ENCODE measurements around the gene SHROOM2.

Gene SHROOM2

DNA sequence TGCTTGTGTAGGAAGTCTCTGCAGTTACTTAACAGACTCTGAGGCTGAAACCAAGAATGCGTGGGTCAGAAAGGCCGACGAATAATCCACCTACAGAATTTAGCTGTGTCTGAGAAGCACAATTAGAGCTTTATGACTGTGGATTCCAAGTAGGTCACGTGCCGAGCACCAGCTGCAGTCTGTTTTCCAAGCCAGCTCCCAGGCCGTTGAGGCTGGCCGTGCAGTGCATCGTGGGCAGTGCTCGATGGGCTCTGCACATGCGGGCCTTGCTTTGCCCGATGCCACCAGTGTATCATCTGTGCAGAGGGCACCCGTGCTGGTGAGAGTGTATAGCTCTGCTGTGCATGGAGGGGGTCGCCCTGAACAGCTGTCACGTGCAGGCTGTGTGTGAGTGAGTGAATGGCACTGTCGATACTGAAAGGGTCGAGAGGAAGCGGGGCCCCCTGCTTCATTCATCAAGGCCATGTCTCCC, 113.4 kb downstream of the SHROOM2 start:
- DNase-seq (ENCODE audit: low spot score): no peak

DNA sequence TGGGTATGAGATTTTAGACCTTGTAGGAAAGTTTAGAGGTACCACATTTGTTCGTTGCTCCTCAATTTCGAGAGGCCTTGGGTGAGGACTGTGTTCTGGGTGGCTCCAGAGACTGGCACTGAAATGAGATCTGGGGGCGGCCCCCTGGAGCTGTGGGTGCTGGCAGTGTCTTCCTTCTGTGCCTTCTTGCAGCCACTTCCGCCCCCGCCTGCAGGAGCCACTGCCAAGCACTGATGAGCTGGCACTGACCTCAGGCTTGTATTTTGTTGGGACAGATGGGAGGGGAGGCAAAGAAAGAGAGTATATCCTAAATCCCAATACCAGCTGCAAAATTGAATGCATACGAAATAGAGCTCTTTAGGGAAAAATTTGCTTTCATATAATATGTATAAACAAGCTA, 116.4 kb downstream of the SHROOM2 start:
- DNase-seq (ENCODE audit: low spot score): no peak

DNA sequence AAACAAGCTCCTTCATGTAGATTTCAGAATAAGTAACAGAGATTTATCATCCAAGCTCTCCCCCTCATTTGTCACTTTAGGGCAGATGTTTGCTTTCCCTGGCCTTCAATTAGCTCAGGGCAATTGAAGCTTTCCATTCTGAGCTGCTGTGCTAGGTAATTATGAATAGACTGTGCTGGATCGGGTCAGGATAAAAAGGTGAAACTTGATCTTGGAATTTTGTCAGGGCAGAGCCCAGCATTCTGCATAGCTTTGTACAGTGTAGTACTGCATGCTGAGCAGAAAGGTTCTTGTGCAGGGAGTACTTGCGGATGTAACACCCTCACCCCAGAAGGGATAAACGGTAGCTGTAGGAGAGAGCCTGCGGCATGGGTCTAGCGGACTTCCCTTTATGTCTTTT, 116.9 kb downstream of the SHROOM2 start:
- DNase-seq (ENCODE audit: low spot score): no peak

- no peak for DNase-seq (ENCODE audit: low spot score)
Measured at GRCh38 chrX:9905288-9905687, 119.1 kb downstream of the SHROOM2 start.

- DNase-seq (ENCODE audit: low spot score): no peak
Measured at GRCh38 chrX:9905721-9906120, 119.5 kb downstream of the SHROOM2 start.

DNA sequence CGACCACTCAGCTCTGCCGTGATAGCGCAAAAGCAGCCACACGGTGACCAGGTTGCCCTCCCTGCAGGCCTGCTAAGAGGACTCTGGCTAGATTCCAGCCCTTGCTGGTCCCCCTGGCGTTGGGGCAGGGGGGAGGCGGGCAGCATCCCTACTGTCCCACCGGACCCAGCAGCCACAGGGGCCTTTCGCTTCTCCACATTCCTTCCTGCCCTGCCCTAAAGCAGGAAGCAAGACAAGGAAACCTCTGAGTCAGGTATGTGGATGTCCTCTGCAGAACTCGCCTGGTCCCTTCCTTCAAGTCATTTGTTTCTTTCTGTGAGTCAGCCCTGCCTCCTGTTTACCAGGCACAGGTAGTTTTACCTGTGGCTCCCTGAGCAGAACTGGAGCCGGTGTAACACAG, 120.7 kb downstream of the SHROOM2 start:
- DNase-seq (ENCODE audit: low spot score): no peak

DNA sequence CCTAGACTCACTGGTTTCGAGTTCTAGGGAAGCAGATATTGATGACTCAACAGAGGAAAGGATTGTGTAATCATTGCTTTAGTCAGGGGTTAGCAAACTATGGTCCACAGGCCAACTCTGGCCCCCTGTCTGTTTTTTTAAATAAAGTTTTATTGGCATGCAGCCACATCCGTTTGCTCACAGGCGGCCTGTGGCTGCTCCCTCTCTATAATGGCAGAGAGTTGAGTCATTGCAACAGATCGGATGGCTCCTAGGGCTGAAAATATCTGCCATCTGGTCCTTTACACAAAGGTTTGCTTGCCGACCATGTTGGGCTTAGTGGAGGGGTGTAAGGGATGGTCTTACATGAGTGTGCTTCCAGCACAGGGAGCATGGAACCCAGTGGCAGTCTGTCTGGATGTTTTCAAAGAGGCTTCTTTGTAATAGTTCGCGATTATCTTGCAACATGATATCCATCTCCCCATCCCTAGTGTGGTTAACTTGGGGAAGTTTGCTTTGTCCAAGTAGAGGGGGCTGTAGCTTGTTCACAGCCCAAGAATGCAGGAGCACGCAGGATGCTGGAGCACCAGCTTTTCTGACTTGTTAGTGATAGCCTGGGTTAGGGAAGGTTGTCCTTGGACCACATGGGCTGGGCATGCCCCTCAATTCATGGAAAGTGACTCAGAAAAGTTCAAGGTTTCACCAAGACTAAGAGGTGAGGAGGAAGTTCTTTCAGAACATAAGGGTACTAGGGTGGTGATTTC, 121.6 kb downstream of the SHROOM2 start:
- DNase-seq (ENCODE audit: low spot score): no peak

DNA sequence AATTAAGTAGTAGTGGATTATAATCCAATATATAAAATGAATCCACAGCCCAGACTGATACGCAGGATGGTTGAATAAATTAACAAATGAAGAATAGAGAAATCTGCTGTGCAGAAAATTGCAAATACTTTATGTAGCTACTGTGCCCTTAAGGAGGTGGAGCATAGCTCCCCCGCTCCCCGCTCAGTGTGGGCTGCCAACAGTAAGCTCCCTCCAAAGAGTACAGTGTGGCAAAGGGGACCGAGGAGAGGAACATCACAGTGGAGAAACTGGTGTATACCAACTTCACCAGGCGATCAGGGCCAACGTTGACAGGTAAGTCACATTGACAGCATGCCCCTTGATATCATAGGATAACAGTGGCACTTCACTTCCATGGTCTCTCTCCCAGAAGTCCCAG, 123.0 kb downstream of the SHROOM2 start:
- no peak for DNase-seq (ENCODE audit: low spot score)

DNA sequence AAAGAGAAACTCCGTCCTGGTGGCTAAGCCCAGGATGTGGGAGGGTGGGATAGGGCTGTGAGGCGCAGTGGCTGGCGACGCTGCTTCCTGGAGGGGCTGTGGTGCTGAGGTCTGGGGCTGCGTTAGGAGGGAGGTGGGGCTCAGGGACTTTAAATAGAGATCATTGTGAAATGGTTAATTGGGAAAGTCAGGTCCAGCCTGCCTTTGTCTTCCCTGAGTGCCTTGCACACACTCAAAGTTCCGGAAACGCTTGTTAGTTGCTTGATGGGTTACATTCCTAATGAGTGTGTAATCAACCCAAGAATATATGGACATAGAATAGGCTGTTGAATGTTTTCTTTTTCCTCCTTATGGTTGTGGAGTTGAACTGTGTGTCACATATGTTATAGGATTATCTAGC, 125.3 kb downstream of the SHROOM2 start:
- no peak for DNase-seq (ENCODE audit: low spot score)

- DNase-seq (ENCODE audit: low spot score): no peak
Measured at GRCh38 chrX:9912351-9913145, 126.3 kb downstream of the SHROOM2 start.

DNA sequence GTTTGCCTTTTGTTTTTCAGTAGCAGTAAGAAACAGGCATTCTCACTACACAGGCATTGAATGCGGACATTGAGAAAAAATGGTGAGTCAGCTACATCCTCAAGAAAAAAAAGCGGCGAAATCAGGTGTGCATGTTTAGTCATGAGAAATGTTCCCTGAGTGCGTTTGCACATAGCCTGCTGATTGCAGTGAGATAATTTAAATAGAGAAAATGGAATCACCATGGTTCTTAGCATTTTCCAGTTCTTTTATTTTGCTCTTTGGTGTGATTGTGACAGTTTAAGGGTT, 126.9 kb downstream of the SHROOM2 start:
- DNase-seq (ENCODE audit: low spot score): no peak

DNA sequence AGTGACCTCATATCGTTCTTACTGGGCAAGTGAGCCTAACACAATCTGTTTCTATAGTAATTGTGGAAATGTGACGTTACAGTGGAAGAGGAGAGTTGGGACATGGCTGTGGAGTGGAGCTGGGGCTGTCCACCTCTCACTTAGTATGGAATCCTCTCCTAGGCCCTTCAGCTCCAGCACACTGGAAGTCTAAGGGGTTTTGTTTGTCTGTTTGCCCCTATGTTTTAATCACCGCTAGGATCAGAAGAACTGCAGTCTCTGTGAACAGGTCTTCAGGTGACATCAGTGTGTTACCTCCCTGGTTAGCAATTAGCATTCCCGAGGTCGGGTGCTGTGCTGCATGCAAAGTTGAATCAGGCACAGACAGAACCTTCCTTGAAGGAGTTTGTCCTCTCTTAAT, 131.6 kb downstream of the SHROOM2 start:
- DNase-seq (ENCODE audit: low spot score): no peak

GRCh38 chrX:9919632-9920172, 133.5 kb downstream of the SHROOM2 start:
- no peak for DNase-seq (ENCODE audit: low spot score)

DNA sequence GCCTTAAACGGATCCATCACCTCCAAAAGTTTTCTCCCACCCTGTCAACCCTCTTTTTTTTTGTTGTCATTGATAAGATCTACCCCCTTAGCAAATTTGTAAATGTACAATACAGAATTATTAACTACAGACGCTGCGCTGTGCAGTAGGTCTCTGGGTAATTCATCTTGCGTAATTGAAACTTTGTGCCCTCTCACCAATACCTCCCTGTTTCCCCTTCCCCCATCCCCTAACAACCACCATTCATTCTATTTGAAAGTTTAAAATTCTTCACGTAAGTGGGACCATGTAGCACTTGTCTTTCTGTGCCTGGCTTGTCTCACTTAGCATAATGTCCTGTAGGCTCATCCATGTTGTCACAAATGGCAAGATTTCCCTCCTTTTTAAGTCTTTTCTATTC, 135.2 kb downstream of the SHROOM2 start:
- DNase-seq (ENCODE audit: low spot score): no peak

DNA sequence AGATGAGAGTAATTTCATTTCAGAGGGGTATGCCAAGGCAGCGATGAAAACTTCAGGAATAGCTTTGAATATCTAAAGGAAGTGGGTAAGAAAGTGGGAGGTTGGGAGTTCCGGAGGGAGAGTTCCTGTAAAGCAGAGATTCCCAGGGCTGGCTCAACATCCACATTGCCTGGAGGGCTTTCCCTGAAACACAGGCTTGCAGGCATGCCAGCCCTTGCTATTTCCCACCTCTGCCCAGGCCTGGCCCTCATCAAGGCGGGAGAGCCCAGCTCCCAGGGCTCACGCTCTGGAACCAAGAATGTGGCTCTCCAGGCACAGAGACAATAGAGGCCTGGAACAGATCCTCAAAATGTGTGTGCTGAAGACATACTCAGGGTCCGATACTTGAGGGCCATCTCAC, 137.1 kb downstream of the SHROOM2 start:
- DNase-seq (ENCODE audit: low spot score): no peak

- no peak for DNase-seq (ENCODE audit: low spot score)
Measured at GRCh38 chrX:9926002-9926401, 139.8 kb downstream of the SHROOM2 start.

DNA sequence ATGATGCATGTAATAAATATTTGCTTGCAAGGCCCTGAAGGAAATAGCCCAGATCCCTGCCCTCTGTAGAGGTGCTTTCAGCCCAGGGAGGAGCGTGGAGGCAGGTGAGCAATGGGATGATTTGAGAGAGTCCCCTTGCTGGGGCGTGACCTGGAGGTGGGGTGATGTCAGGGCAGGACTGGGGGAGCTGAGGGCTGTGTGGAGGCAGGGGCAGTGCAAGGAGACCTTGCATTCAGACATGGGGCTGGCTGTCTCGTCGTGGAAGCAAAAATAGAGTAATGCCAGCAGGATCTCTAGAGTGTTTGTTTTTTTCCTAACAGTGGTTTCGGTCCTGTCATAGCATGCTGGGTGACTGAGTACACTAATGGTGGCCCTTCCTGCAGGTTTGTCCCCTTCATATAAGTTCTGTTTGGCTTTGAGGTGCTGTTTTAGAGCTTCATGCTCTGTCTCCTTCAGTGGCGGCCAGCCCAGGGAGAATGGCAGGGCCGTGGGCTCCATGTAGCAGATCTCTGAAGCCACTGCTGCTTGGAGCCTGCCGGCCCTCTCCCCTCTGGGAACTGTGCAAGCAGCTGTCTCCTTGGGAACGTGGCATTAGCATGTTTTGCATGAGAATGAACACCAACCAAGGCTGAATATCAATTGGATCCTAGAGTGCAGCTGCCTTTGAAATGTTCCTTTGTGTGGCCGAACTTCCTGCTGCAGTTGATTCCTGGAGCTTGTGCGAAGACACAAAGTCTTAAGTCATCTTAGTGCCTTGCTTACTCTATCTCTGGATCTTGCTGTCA, 141.7 kb downstream of the SHROOM2 start:
- DNase-seq (ENCODE audit: low spot score): no peak

DNA sequence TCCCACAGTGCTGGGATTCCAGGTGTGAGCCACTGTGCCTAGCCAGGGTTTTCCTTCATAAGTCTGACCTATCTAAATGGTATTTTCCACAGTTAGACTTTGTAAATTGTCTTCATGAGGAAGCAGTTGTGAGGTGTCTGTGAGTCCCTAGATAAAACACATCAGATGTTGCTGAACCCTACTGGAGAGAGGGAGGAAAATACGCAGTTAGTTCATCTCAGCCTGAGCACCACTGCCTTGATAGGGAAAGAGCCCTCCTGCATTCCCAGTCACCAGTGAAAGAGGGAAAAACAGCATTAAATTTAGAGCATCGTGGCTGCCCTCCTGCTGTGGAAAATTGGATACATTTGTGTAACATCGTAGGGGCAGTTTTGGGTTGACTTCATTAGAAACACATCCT, 149.2 kb downstream of the SHROOM2 start:
- no peak for DNase-seq (ENCODE audit: low spot score)

DNA sequence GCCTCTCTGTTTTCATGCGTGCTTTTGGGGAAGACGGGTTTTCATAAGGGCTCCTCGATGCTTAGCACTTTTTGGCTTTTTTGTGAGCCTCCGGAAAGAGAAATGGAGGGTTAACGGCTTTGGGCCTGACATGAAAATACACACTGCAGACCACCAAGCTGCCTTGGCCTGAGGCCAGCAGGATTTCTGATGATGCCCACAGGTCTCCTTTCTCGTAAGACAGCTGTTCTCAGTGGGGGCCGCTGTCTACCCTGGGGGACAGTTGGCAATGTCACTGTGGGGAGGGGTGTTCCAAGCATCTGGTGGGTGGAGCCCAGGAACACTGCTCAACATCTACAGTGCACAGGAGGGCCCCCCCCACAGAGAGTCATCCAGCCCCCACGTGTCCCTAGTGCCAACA, 151.5 kb downstream of the SHROOM2 start:
- no peak for DNase-seq (ENCODE audit: low spot score)

- no peak for DNase-seq (ENCODE audit: low spot score)
Measured at GRCh38 chrX:9938516-9938915, 152.3 kb downstream of the SHROOM2 start.

DNA sequence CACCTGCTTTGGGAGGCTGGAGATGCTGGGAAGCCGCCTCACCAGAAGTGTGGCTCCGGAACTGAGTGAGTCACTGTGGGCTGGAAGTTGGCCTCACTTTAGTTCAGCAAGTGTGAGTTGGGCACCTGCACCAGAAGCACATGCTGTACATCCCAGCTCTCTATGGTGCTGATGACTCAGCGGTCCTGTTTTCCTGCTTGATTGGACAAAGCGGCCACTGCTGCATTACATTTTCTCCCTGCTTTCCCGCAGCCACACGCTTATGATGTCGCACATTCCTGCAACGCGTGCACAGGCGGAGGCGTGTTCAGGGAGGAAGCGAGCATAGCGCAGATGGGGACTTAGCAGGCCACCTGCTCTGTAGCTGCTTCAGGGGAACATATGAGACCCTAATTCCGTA, 154.2 kb downstream of the SHROOM2 start:
- DNase-seq (ENCODE audit: low spot score): no peak

- DNase-seq (ENCODE audit: low spot score): no peak
Measured at GRCh38 chrX:9942086-9942485, 155.9 kb downstream of the SHROOM2 start.

DNA sequence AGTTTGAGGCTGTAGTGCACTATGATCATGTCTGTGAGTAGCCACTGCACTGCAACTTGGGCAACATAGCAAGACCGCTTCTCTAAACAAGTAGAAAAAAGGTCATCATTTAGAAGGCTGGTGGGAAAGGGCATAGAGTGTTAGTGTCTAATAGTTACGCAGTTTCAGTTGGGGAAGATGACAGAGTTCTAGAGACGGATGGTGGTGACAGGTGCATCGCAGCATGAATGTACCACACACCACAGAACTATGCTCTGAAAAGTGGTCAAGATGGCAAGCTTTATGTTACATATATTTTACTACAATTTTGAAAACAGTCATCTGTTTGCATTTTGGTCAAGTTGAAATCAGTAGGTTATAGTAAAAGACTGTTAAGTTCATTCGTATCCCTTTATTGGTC, 157.2 kb downstream of the SHROOM2 start:
- DNase-seq (ENCODE audit: low spot score): no peak

Data from HuH-7.5 (cell line).